ENCODE data around the gene ADAMTS6. TPM values are rescaled to one million over a fixed set of nuclear protein-coding genes. Genes with fewer than 3 reads are reported as not detected.

Gene ADAMTS6
- total RNA-seq, 2 donors from 2014 or later, result 0.12 to 0.77 TPM

DNA sequence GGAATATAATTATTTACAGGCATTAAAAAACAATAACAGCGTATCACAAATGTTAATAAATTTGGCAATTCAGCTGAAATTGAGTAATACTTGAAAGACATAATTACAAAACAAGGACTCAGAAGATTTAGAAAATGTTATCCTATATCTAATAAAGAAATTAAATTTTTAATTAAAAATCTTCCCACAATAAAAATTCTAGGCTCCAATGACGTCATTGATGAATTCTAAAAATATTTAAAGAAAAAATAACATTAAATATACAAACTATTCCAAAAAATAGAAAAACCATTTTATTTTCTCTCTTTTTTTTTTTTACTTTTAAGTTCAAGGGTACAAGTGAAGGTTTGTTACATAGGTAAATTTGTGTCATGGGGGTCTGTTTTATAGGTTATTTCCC lies 161.5 kb downstream of the ADAMTS6 start:
- Histone ChIP-seq H3K9ac (ENCODE audit: low read depth in 2 of 2, low read length in 2 of 2) (no peak overlapping the region), H3K27ac (no peak overlapping the region), H3K36me3 (no peaks in the 10 kb centered on the region), H3K4me1 (no peaks in the 10 kb centered on the region), H3K9me3 (no peaks in the 10 kb centered on the region), H3K4me3 (no peak overlapping the region), H3K27me3 (no peaks in the 10 kb centered on the region)
- DNase-seq, result no peak
- intact Hi-C loops (cut with DNase I), result no loop called here
- TF ChIP-seq, protein P1, sequence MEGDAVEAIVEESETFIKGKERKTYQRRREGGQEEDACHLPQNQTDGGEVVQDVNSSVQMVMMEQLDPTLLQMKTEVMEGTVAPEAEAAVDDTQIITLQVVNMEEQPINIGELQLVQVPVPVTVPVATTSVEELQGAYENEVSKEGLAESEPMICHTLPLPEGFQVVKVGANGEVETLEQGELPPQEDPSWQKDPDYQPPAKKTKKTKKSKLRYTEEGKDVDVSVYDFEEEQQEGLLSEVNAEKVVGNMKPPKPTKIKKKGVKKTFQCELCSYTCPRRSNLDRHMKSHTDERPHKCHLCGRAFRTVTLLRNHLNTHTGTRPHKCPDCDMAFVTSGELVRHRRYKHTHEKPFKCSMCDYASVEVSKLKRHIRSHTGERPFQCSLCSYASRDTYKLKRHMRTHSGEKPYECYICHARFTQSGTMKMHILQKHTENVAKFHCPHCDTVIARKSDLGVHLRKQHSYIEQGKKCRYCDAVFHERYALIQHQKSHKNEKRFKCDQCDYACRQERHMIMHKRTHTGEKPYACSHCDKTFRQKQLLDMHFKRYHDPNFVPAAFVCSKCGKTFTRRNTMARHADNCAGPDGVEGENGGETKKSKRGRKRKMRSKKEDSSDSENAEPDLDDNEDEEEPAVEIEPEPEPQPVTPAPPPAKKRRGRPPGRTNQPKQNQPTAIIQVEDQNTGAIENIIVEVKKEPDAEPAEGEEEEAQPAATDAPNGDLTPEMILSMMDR (IDR thresholded peaks at IDR 0.05), result no peak

DNA sequence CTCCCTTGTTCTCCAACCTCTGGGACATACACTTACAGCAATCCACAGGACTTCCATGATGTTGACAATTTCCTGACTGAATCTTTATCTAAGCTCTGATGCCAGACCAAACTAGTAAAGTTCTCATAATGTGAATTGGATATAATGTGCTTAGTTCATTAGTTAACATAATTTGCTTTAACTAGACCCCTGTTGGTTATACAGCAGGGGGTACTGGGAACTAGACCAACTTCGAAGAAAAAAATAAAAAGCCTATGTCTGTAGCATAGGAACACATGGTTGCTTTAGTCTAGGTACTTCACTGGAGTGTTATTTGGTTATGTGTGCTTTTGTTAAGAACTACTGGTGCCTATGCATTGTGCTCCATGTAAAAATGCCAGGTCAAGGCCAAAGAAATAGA lies 173.8 kb downstream of the ADAMTS6 start:
- Histone ChIP-seq H3K27ac (no peak overlapping the region), H3K4me3 (no peak overlapping the region), H3K4me1 (no peaks in the 10 kb centered on the region), H3K27me3 (no peaks in the 10 kb centered on the region), H3K9me3 (no peaks in the 10 kb centered on the region), H3K36me3 (no peaks in the 10 kb centered on the region), H3K9ac (ENCODE audit: low read depth in 2 of 2, low read length in 2 of 2) (no peak overlapping the region)
- DNase-seq, result no peak
- intact Hi-C loops (cut with DNase I), result no loop called here
- TF ChIP-seq, protein P1 (IDR thresholded peaks at IDR 0.05), result no peak

DNA sequence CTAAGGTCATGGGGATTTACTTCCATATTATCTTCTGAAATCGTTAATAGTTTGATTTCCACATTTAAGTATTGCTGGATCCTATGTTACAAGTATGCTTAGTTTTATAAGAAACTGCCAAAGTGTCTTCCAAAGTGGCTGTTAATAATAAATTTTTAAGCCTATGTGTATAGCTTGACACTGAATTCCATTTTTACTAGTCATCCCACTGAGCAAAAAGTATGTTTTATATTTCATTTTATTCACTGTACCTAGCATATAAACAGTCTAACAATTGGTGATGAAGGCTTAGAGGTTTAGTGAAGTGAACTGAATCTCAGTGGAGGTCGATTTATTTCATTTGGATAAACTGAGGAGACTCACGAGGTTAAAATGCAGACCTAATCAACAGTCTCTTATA lies 174.6 kb downstream of the ADAMTS6 start:
- intact Hi-C loops (cut with DNase I), result no loop called here
- Histone ChIP-seq H3K27me3 (no peaks in the 10 kb centered on the region), H3K36me3 (no peaks in the 10 kb centered on the region), H3K4me1 (no peaks in the 10 kb centered on the region), H3K4me3 (no peak overlapping the region), H3K9me3 (no peaks in the 10 kb centered on the region), H3K27ac (no peak overlapping the region), H3K9ac (ENCODE audit: low read depth in 2 of 2, low read length in 2 of 2) (no peak overlapping the region)
- DNase-seq, result no peak
- TF ChIP-seq, protein P1 (IDR thresholded peaks at IDR 0.05), result no peak

DNA sequence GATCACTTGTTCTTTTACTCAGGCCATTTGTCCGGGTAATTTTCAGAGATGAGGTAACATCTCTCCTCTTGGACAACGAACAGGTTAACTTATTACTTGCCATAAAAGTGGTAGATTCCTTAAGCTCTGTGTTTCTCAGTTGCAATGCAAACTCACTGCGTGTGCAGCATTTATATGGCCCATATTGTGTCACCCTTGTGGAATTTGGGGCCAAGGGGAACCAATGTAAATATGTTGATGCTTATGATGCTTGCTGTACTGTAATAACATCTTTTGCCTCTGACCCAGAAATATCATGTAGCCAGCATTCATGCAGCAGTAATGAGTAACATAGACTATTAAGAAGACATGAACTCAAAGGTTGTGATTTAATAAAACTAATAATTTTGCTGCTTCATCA lies 175.8 kb downstream of the ADAMTS6 start:
- Histone ChIP-seq H3K9ac (ENCODE audit: low read depth in 2 of 2, low read length in 2 of 2) (no peak overlapping the region), H3K36me3 (no peaks in the 10 kb centered on the region), H3K9me3 (no peaks in the 10 kb centered on the region), H3K4me1 (no peaks in the 10 kb centered on the region), H3K4me3 (no peak overlapping the region), H3K27me3 (no peaks in the 10 kb centered on the region), H3K27ac (no peak overlapping the region)
- DNase-seq, result no peak
- TF ChIP-seq, protein P1 (IDR thresholded peaks at IDR 0.05), result no peak
- intact Hi-C loops (cut with DNase I), result no loop called here

DNA sequence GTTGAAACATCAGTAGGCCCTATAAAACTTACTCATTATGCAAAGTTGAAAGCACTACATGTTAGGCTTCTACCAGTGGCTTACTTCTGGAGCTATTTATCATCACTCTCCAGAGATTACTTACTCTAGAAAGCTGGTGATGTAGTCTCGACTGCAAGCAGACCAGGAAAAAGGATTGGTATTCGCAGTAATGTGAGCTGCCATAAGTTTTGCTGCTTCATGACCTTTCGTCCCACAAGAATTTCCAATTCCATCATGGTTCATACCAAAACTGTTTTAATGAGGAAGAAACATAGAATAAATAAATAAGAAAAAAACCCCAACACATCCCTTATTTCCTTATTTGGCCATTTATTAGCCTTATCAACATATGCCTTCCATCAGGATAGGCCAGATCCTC lies 181.9 kb downstream of the ADAMTS6 start:
- Histone ChIP-seq H3K9ac (ENCODE audit: low read depth in 2 of 2, low read length in 2 of 2) (no peak overlapping the region), H3K36me3 (no peaks in the 10 kb centered on the region), H3K27ac (no peak overlapping the region), H3K4me3 (no peak overlapping the region), H3K27me3 (no peaks in the 10 kb centered on the region), H3K4me1 (no peaks in the 10 kb centered on the region), H3K9me3 (no peaks in the 10 kb centered on the region)
- intact Hi-C loops (cut with DNase I), result no loop called here
- TF ChIP-seq, protein P1 (IDR thresholded peaks at IDR 0.05), result no peak
- DNase-seq, result no peak

DNA sequence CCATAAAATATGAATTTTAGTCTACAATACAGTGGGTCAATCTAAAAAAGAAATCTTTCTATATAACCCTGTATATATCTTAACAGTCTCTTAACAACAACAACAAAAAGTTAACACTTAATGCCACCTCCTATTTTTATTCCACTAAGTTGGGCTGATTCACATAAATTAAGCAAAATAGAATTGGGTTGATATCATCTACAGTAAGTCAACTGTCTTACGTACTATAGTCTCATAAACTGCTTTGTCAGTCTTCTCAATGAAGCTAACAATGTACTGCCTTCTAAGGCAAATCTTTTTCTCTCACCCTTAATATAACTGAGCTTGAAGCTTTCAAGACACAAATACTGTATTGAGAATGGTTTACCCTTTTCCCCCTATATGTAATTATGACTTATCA lies 185.7 kb downstream of the ADAMTS6 start:
- H3K9ac ChIP-seq (ENCODE audit: low read depth in 2 of 2, low read length in 2 of 2), result no peak overlapping the region
- H3K36me3 ChIP-seq, result no peaks in the 10 kb centered on the region
- no peak overlapping the region for H3K27ac ChIP-seq
- no peaks in the 10 kb centered on the region for H3K9me3 ChIP-seq
- no peak for DNase-seq
- no peaks in the 10 kb centered on the region for H3K4me1 ChIP-seq
- intact Hi-C loops (cut with DNase I), result no loop called here
- H3K4me3 ChIP-seq, result no peak overlapping the region
- H3K27me3 ChIP-seq, result no peaks in the 10 kb centered on the region
- TF ChIP-seq, protein P1 (IDR thresholded peaks at IDR 0.05), result no peak
